SK-N-SH treated with all-trans-retinoic acid at 6 μM for 48 hours (cell line): ENCODE data around the gene NPPA.

Source experiments
- OSR1 ChIP-seq: fragments of 250-450 bp; sonication (Bioruptor Pico); IDR thresholded peaks from 2 replicates; pipeline ENCODE4 v1.8.0; 2022; ENCODE audit warnings: moderate library complexity, mild to moderate bottlenecking, inconsistent platforms
- ZFP30 ChIP-seq: fragments of 450-650 bp; formaldehyde crosslinking; IDR thresholded peaks from 2 replicates; pipeline ENCODE4 v1.5.0; 2022; ENCODE audit warnings: mild to moderate bottlenecking, moderate library complexity
- TF ChIP-seq, protein P1 (sequence below): fragments of 250-450 bp; sonication (Bioruptor Pico); IDR thresholded peaks from 2 replicates; pipeline ENCODE4 v1.8.0; 2021; ENCODE audit warnings: low read depth, mild to moderate bottlenecking, moderate library complexity, borderline replicate concordance

DNA sequence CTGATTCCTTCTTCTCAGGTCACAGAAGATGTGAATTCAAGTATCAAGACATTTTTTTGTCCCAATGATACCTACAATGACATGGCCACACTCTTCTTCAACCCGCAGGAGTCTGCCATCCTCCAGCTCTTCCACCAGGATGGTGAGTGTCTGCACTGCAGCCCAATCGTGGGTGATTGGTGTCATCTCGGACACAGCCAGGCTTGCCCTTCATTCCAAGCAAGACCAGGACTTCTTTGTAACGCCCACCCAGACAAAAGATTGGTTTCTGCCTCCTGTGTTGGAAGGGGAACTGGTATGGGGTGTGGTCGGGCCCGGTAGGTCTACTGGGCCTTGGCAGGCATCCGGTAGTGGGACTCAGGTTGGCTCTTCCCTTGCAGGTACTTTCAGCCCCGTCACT is 14.1 kb downstream of the NPPA start:
- TF ChIP-seq OSR1 (CRISPR knock-in tag) = no peak
- TF ChIP-seq, protein P1, sequence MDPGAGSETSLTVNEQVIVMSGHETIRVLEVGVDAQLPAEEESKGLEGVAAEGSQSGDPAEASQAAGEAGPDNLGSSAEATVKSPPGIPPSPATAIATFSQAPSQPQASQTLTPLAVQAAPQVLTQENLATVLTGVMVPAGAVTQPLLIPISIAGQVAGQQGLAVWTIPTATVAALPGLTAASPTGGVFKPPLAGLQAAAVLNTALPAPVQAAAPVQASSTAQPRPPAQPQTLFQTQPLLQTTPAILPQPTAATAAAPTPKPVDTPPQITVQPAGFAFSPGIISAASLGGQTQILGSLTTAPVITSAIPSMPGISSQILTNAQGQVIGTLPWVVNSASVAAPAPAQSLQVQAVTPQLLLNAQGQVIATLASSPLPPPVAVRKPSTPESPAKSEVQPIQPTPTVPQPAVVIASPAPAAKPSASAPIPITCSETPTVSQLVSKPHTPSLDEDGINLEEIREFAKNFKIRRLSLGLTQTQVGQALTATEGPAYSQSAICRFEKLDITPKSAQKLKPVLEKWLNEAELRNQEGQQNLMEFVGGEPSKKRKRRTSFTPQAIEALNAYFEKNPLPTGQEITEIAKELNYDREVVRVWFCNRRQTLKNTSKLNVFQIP (CRISPR knock-in tag) = no peak
- no peak for TF ChIP-seq ZFP30 (CRISPR knock-in tag)
